Erythroblast (primary cell): ENCODE measurements around the gene POU2F1.

Experiments
- DNase-seq, 2 experiments: peaks; one replicate each; lab custom pipeline; 2025; lab: John Stamatoyannopoulos, UW
- GATA1 ChIP-seq: IDR thresholded peaks from 2 replicates; pipeline ENCODE4 v1.6.1; 2011; ENCODE audit warnings: low read depth, mild to moderate bottlenecking, control low read depth, low read length, moderate library complexity
- POLR2A ChIP-seq: IDR thresholded peaks from 2 replicates; pipeline ENCODE4 v1.6.1; 2011; ENCODE audit warnings: mild to moderate bottlenecking, low read length

Gene POU2F1

GRCh38 chr1:167342846-167343245 lies 122.2 kb downstream of the POU2F1 start:
- TF ChIP-seq GATA1 (no peak), POLR2A (no peak)
- no peak for DNase-seq

- TF ChIP-seq POLR2A = no peak
- no peak for TF ChIP-seq GATA1
- no peak for DNase-seq
These were observed 123.4 kb downstream of the POU2F1 start for GRCh38 chr1:167344112-167344511.

GRCh38 chr1:167344615-167345385 lies 124.1 kb downstream of the POU2F1 start:
- DNase-seq = no peak
- TF ChIP-seq POLR2A (no peak), GATA1 (no peak)

- TF ChIP-seq POLR2A (no peak), GATA1 (no peak)
- no peak for DNase-seq
These were observed 124.7 kb downstream of the POU2F1 start for GRCh38 chr1:167345386-167345733.

GRCh38 chr1:167357305-167357704 lies 136.6 kb downstream of the POU2F1 start:
- no peak for TF ChIP-seq GATA1
- TF ChIP-seq POLR2A = no peak
- DNase-seq = no peak

GRCh38 chr1:167359295-167359694 lies 138.6 kb downstream of the POU2F1 start:
- no peak for TF ChIP-seq POLR2A
- no peak for TF ChIP-seq GATA1
- no peak for DNase-seq

GRCh38 chr1:167360120-167360519 lies 139.4 kb downstream of the POU2F1 start:
- DNase-seq = no peak
- no peak for TF ChIP-seq POLR2A

- DNase-seq = no peak
- TF ChIP-seq GATA1 (no peak), POLR2A (no peak)
These were observed 142.0 kb downstream of the POU2F1 start for GRCh38 chr1:167362638-167363037.

GRCh38 chr1:167364826-167365225 lies 144.1 kb downstream of the POU2F1 start:
- no peak for TF ChIP-seq GATA1
- TF ChIP-seq POLR2A = no peak
- DNase-seq = no peak

- TF ChIP-seq POLR2A = no peak
- no peak for TF ChIP-seq GATA1
- no peak for DNase-seq
These were observed 144.7 kb downstream of the POU2F1 start for GRCh38 chr1:167365360-167365759.

GRCh38 chr1:167367705-167368104 lies 147.0 kb downstream of the POU2F1 start:
- TF ChIP-seq GATA1 (no peak), POLR2A (no peak)
- DNase-seq = no peak

- DNase-seq = no peak
- TF ChIP-seq GATA1 (no peak), POLR2A (no peak)
These were observed 148.5 kb downstream of the POU2F1 start for GRCh38 chr1:167369175-167369574.

- no peak for DNase-seq
- TF ChIP-seq GATA1 (no peak), POLR2A (no peak)
These were observed 149.2 kb downstream of the POU2F1 start for GRCh38 chr1:167369933-167370332.

- peak in 1 of 2 experiments; percentile 19 for DNase-seq
- TF ChIP-seq GATA1 (no peak), POLR2A (no peak)
These were observed 150.3 kb downstream of the POU2F1 start for GRCh38 chr1:167371030-167371429.

GRCh38 chr1:167373398-167373797 lies 152.7 kb downstream of the POU2F1 start:
- peak in 1 of 2 experiments; percentile 16 for DNase-seq
- TF ChIP-seq GATA1 = no peak
- no peak for TF ChIP-seq POLR2A
